Measurements from ENCODE around the gene TEX13C.
"Not testable (repeated sequence)": the region's sequence is repeated elsewhere in the genome, so short reads cannot be mapped to it uniquely, and the experiment has no call there.

Gene TEX13C

DNA sequence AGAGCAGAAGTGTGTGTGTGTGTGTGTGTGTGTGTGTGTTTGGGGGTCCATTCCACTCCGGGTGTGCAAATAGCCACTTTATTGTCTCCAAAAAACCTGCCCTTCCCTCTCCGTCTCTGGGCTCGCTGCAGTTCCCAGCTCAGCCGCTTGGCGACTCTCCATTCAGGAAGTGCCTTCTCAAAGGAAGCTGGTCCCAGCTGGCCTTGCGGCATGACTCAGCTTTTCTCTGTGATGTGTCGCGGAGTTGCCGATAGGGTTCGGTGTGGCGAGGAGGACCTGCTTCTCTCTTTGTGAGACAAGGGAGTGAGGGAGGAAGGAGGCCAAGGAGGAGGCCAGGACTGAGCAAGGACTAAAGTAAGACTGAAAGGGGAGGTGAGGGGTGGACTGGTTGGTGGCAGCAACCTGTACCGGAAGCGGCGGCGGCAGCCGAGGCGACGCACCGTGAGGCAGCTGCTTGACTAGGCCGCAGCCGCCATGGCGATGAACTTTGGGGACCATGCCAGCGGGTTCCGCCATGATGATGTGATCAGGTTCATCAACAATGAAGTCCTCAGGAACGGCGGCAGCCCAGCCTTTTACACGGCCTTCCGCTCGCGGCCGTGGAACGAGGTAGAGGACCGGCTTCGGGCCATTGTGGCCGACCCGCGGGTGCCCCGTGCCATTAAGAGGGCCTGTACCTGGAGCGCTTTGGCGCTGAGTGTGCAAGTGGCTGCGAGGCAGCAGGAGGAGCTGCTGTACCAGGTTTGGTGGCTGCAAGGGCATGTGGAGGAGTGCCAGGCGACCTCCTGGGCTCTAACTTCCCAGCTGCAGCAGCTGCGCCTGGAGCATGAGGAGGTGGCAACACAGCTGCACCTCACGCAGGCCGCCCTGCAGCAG is at the start of gene TEX13C:
TEX13C (plus strand) TSS at position 226 of the 876 bp plus-strand sequence; CDS start at position 475, 249 bp downstream.
- DNase-seq (ENCODE audit: low read depth in 3 of 3, low spot score in 1 of 3) = no peak

DNA sequence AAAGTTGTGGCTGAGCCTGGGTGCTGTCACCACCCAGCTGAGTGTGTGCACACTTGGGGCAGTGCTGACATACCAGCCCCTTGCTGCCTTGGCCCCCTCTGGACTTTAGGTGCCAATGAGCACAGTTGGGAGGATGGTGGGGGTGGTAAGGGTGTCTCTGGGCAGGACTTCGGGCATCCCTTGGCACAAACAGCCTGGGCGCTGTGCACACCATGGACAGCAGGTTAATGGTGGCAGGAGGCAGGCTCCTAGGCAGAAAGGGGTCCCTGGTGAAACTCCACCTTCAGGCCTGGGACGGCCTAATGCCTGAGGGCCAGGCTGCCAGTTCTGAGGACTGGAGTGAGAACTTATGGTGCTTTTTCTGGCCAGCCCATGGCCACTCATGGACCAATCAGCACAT is 32.4 kb upstream of the TEX13C start:
- no peak for DNase-seq (ENCODE audit: low read depth in 3 of 3, low spot score in 1 of 3)

DNA sequence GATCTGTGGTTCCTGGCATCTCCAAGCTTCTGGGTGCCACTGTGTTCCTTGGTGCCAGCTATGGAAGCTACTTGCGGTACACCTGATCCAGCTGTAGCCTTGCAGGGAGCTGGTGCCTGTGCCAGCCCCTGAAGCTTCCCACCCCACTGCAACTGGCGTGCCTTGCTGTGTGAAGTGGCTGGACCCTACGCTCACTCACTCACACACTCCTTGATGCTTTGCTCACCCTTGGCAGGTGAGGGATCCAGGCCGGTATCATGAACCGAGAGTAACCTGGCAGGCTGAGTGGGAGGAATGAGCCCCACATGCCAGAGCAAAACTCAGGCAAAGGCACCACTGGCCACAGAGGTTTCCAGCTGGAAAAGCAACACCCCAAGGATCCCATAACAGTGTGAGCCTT is 31.3 kb upstream of the TEX13C start:
- no peak for DNase-seq (ENCODE audit: low read depth in 3 of 3, low spot score in 1 of 3)

DNA sequence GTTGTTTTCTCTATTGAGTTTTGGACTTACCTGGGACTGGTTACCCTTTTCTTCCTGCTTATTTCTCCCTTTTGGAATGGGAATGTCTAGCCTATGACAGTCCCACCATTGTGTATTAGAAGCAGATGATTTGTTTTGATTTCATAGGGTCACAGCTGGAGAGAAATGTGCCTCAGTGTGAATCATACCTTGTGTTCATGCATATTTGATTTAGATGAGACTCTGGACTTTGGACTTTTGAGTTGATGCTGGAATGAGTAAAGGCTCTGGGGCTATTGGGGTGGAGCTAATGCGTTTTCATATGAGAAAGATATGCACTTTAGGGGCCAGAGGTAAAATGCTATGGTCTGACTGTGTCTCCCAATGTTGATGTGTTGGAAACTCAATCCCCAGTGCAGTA is 30.5 kb upstream of the TEX13C start:
- no peak for DNase-seq (ENCODE audit: low read depth in 3 of 3, low spot score in 1 of 3)

DNA sequence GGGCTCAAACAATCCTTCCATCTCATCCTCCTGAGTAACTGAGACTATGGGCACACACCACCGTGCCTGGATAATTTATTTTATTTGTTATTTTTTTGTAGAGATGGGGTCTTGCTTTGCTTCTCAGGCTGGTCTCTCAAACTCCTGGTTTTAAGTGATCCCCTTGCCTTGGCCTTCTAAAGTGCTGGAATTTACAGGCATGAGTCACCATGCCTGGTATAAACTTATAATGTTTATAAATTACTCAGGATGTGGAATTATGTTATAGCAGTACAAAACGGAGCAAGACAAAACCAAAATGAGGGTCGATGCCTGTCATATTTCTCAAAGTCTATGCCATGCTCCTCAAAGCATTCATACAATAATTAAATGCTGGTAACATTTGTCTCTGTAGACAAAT is 29.8 kb upstream of the TEX13C start:
- DNase-seq (ENCODE audit: low read depth in 3 of 3, low spot score in 1 of 3) = no peak

DNA sequence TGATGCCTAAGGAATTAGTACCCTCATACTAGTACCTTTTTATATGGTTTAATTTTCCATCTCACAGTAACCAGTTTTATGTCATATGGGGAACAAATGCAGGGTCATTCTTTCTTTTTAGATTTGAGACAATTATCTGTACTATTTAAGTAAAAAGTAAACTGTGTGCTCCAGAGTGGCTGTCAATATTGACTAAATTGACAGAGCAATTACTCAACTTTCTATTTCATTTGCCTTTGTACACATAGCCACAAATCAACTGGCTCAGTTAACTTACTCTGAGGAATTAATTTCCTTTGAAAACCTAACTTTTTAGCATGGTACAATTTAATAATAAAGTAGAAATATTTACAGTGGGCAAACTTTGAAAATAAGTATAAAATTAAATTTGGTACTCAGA is 28.5 kb upstream of the TEX13C start:
- no peak for DNase-seq (ENCODE audit: low read depth in 3 of 3, low spot score in 1 of 3)

DNA sequence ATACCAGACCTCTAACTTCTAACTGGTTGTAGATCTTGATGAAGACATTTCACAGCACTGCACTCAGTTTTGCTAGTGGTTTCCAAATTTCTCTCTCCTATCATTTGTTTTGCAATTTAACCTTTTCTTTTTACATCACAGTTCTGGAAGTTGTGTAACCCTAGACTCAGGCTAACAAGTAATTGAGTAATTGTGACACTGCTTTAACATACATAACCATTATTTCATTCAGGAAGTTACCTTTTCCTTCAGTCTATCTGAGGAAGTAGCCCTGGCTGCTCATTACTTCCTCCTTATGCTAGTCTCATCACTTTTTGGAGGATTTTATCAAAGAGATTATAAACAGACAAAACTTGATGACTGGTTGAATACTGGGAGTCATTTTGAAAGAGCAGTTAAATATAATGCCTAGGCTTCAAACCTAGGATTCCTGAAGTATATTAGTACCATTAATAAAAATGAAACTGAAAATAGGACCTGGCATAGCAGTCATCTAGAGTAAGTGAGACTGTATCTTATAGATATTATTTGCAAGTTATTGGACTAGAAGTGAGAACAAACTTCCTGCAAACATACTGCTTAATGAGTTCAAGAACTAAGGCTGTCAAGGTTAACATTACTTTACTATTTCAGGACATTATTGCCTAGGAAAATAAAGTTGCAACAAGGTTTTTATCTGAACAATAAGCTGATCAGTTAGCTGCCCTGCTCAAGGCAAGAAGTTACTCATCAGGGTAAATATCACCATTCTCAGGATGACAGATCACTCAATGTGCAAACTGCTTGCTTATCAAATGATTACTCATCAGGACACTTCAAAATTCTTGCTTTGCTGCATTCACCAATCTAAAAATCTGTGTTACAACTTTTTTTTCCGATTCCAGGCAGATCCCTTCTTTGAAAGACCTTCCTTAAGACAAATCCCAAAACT is 25.6 kb upstream of the TEX13C start:
- DNase-seq (ENCODE audit: low read depth in 3 of 3, low spot score in 1 of 3) = no peak

DNA sequence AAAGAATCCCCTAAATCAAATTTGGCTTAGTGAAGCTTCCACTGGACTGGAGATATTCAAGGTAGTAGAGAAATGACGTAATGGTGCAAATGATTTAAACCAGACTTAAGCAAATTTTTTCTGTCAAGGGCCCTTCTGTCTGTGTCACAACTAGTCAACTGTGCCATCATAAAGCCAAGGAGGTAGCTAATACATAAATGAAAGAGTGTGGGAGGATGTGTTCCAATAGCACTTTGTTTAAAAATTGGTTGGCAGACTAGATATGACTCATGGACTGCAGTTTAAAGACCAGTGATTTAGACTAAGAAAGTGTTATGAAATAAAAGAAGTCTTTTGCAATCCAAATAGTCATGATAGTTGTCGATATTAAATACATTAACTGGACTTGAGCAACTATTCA is 24.3 kb upstream of the TEX13C start:
- DNase-seq (ENCODE audit: low read depth in 3 of 3, low spot score in 1 of 3) = no peak

DNA sequence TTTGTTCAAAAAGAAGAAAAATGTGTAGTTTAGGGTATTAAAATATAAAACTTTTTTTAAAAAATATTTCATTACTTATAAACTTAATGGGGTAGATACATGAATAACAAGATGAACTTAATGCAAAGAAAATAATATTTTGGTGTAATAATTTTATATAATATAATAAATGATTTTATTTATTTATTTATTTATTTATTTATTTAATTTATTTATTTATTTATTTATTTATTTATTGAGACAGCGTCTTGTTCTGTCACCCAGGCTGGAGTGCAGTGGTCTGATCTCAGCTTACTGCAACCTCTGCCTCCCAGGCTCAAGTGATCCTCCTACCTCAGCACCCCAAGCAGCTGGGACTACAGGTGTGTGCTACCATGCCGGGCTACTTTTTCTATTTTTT is 20.8 kb upstream of the TEX13C start:
- DNase-seq (ENCODE audit: low read depth in 3 of 3, low spot score in 1 of 3) = no peak

DNA sequence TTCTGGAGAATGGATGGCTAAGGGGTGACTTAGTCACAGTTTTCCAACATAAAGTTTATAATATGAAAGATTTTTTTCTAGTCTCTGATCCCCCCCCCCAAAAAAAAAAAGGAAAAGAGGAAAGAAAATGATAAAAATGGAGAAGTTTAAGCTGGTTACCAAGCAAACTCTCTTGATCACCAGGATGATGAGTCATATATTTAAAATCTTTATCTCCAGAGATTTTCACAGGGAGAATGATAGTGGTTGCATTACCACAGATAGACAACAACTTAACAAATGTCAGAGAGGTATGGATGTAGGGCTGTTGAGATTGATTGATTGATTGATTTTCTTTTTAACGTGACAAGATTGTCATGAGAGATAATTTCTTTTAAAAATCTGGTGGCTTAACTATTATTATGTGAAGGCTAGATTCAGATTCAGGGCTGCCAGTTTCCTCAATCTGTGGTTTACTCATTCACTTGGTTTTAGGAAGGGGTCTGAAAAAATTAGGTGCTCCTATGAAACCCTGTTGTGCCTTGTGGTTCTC is 13.3 kb upstream of the TEX13C start:
- no peak for DNase-seq (ENCODE audit: low read depth in 3 of 3, low spot score in 1 of 3)

DNA sequence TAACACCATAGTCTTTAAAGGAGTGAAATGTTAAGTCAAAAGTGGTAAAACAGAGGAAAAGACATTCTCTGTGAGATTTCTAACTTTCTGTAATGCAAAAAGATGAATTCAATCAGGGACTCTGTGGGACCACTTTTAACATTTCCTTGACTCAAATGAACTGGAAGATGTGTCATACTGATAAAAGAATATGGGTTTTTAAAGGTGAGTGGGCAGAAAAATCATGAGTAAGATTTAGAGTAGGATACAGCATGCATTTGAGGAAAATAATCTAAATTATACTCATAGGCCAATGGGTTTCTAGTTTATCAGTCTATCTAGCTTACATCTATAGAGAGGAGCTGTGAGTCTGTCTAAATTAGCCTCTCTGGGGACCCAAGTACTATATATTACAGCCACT is 11.0 kb upstream of the TEX13C start:
- DNase-seq (ENCODE audit: low read depth in 3 of 3, low spot score in 1 of 3) = no peak

DNA sequence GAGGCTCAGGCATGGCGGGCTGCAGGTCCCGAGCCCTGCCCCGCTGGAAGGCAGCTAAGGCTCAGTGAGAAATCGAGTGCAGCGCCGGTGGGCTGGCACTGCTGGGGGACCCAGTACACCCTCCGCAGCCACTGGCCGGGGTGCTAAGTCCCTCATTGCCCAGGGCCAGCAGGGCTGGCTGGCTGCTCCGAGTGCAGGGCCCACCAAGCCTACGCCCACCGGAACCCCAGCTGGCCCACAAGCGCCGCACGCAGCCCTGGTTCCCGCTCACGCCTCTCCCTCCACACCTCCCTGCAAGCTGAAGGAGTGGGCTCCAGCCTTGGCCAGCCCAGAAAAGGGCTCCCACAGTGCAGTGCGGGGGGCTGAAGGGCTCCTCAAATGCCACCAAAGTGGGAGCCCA is 505 bp upstream of the TEX13C start:
- not testable (repeated sequence) for DNase-seq (ENCODE audit: low read depth in 3 of 3, low spot score in 1 of 3)

DNA sequence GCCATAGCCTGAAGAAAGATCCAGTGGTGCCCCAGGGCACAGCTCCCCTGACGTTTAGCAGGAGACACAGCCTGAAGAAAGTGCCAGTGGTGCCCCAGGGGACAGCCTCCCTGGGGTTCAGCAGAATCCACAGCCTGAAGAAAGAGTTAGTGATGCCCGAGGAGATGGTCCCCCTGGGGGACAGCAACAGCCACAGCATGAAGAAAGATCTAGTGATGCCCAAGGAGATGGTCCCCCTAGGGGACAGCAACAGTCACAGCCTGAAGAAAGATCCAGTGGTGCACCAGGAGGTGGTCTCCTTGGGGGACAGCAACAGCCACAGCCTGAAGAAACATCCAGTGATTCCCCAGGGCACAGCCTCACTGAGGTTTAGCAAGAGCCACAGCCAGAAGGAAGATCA is 2.8 kb downstream of the TEX13C start:
- DNase-seq (ENCODE audit: low read depth in 3 of 3, low spot score in 1 of 3) = no peak

DNA sequence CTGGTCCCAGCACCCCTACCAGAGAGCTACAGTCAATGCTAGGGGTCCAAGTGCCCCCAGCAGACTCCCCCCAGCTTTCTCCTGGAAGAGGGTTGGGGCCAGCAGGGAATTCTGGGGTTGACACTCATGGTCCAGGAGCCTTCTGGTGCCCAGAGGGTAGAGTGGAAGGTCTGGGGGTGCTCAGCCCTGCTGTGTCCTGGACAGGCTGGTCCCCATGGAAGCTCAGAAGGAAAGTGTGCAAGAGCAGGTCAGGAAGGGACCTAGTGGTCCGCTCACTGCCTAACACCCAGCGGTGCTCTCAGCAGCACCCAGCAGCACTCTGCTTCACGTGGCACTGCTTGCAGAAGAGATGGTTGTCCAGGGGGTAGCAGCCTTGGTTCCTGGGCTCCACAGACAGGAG is 6.9 kb downstream of the TEX13C start:
- no peak for DNase-seq (ENCODE audit: low read depth in 3 of 3, low spot score in 1 of 3)

DNA sequence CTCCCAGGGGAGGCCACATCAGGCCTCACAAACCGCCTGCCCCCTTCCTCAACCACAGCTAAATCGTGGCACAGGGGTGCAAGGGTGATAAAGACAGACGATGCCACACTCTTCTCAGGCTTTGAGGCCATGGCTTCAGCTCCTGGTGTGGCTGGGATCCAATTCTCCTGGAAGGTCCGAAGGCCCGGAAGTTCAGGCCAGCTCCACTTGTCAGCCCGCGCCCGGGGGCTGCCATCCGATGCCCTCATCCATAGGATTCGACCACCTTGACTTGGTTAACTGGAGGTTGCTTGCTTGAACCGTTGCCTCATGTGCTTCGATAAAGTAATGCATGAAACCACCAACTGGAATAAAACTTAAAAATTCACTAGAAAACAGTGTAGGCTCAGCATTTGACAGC is 8.2 kb downstream of the TEX13C start:
- DNase-seq (ENCODE audit: low read depth in 3 of 3, low spot score in 1 of 3) = no peak

DNA sequence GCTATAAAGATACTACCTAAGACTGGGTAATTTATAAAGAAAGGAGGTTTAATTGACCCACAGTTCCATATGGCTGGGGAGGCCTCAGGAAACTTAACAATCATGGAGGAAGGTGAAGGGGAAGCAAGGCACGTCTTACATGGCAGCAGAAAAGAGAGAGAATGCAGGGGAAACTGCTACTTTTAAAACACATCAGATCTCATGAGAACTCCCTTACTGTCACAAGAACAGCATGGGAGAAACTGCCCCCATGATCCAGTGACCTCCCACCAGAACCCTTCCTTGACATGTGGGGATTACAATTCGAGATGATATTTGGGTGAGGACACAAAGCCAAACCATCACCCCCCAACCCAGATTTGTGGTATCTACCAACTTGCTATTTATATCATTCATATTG is 13.9 kb downstream of the TEX13C start:
- DNase-seq (ENCODE audit: low read depth in 3 of 3, low spot score in 1 of 3) = no peak

DNA sequence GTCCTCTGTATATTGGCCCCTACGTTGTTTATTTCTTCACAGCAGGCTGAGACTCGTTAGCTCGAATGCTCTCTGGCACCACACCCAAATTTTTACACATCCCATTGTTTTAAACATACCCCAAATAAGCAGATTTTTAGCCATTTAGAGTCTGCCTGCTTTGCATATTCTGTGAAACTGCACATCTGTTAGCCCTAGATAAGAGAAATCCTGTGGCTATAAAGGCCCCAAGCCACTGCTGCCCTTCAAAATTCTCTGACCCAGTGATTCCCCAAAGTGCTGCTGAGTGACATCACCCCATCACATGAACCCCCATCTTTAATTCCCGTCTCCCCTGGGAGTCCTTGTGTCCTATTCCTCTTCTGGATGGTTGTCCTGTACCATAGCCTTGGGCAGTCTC is 20.8 kb downstream of the TEX13C start:
- DNase-seq (ENCODE audit: low read depth in 3 of 3, low spot score in 1 of 3) = no peak

DNA sequence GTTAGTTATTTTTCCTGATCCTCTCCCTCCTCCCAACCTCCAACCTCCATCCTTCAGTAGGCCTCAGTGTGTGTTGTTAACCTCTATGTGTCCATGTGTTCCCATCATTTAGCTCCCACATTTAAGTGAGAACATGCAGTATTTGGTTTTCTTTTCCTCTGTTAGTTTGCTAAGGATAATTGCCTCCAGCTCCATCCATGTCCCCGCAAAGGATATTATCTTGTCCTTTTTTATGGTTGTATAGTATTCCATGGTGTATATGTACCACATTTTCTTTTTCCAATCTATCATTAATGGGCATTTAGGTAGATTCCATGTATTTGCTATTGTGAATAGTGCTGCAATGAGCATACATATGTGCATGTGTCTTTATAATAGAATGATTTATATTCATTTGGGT is 54.5 kb downstream of the TEX13C start:
- no peak for DNase-seq (ENCODE audit: low read depth in 3 of 3, low spot score in 1 of 3)

Measured in stimulated activated CD4-positive, alpha-beta T cell treated with anti-CD3 and anti-CD28 coated beads, TNF-alpha, amount 100 ng/mL, for 1 hour (primary cell).